Activated CD4-positive, alpha-beta T cell treated with anti-CD3 and anti-CD28 coated beads, Interleukin-2, amount 10 ng/mL, durations not matched to agents 24 days and 14 days (primary cell): ENCODE measurements around the gene RCOR1. TPM values are rescaled to one million over a fixed set of nuclear protein-coding genes. Genes with fewer than 3 reads are reported as not detected.

Source experiments
- DNase-seq: peaks from one replicate; pipeline ENCODE4 v3.0.0; 2022
- H3K27ac Mint-ChIP-seq: one replicate; pipeline ENCODE4 v1.8.0; 2022; ENCODE audit warnings: mild to moderate bottlenecking, mixed read lengths
- H3K27me3 Mint-ChIP-seq: one replicate; pipeline ENCODE4 v1.8.0; 2022; ENCODE audit warnings: mixed read lengths
- H3K36me3 Mint-ChIP-seq: one replicate; pipeline ENCODE4 v1.8.0; 2022; ENCODE audit warnings: low read depth, mild to moderate bottlenecking, mixed read lengths
- H3K4me1 Mint-ChIP-seq: one replicate; pipeline ENCODE4 v1.8.0; 2021; ENCODE audit warnings: mixed read lengths
- H3K4me3 Mint-ChIP-seq: one replicate; pipeline ENCODE4 v1.8.0; 2022; ENCODE audit warnings: mild to moderate bottlenecking, moderate library complexity, mixed read lengths
- H3K9me3 Mint-ChIP-seq: one replicate; pipeline ENCODE4 v1.8.0; 2021; ENCODE audit warnings: mixed read lengths
- intact Hi-C: fragments of 100-400 bp; cut with micrococcal nuclease; formaldehyde crosslinking; loops from one replicate; pipeline ENCODE4 v1.15.1; 2023
- total RNA-seq: library from RNA; stranded (reverse); gene quantifications from 2 replicates; pipeline ENCODE4 v1.2.3, GENCODE V29; 2022

The RCOR1 gene
- total RNA-seq, 1 donor from 2014 or later: 24.0 TPM

DNA sequence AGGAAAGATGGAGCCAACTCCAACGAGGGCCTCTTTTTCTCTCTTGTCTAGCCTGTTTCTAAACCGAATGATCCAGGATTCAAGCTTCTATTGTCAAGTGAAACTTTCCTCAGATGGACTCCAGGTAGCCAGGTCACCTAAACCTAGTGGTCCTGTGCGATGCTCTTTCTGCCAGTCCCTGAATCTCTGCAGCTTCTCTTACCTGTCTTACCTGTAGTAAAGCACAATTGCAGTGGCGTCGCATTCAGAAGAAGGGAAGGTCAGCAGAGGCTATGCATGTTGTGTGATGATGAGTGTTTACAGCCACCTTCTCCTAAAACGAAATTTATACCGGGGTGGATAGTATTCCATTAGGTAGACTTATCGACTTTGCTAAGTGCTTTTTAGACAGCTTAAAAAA, 137.4 kb downstream of the RCOR1 start:
- H3K36me3 Mint-ChIP-seq: peaks cover 26% of the 10 kb centered on the region
- H3K27me3 Mint-ChIP-seq: no peaks in the 10 kb centered on the region
- H3K4me3 Mint-ChIP-seq: no peak overlapping the region
- no peak overlapping the region for H3K27ac Mint-ChIP-seq
- H3K9me3 Mint-ChIP-seq: no peaks in the 10 kb centered on the region
- no peak for DNase-seq
- intact Hi-C loops: no loop called here
- no peaks in the 10 kb centered on the region for H3K4me1 Mint-ChIP-seq

DNA sequence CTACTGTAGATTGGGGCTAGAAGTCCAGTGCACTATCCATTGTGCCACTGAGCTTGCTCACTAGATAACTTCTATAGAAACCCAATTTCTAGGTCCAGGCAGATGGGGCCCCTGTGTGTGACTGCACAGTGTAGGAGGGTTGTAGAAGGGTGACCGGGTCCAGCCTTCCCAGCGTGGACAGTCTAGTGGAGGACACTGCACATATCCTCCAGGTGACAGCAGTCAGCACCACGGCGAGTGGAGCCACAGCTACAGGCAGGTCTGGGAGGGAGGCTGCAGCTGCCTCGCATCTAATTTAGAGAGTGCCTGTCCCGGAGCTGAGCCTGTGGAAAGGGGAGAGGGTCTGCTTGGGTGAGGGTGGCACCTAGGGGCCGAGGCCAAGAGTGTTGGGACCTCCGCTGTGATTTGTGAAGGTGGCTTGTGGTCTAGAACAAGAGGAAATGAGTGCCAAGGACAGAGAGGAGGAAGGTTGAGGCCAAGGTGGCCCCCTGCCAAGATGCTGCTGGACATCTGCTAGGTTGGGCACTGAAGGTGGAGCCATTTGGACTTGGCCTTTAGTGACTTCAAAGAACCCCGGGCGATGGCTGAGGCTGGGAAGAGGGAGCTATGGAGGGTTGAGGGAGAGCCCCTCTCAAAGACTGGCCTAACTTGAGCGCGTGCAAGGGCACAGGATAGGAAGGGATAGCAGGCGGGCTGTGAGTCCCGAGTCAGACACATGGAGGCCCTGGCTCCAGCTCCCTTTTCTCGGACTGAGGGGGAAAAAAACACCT, 138.8 kb downstream of the RCOR1 start:
- DNase-seq: no peak

GRCh38 chr14:102731871-102732800, 139.7 kb downstream of the RCOR1 start:
- Mint-ChIP-seq H3K9me3 (no peaks in the 10 kb centered on the region), H3K27me3 (no peaks in the 10 kb centered on the region), H3K36me3 (peaks cover 7% of the 10 kb centered on the region), H3K27ac (no peak overlapping the region), H3K4me3 (no peak overlapping the region), H3K4me1 (no peaks in the 10 kb centered on the region)
- DNase-seq: no peak
- intact Hi-C loops: no loop called here

More for the DNA sequence above, 138.8 kb downstream of the RCOR1 start:
- no peaks in the 10 kb centered on the region for H3K4me1 Mint-ChIP-seq
- no peaks in the 10 kb centered on the region for H3K9me3 Mint-ChIP-seq
- no peak overlapping the region for H3K4me3 Mint-ChIP-seq
- H3K27me3 Mint-ChIP-seq: no peaks in the 10 kb centered on the region
- intact Hi-C loops: no loop called here
- peaks cover 16% of the 10 kb centered on the region for H3K36me3 Mint-ChIP-seq
- no peak overlapping the region for H3K27ac Mint-ChIP-seq

GRCh38 chr14:102732924-102733323, 140.5 kb downstream of the RCOR1 start:
- H3K27ac Mint-ChIP-seq: no peak overlapping the region
- H3K27me3 Mint-ChIP-seq: no peaks in the 10 kb centered on the region
- peaks cover 3% of the 10 kb centered on the region for H3K36me3 Mint-ChIP-seq
- no peak for DNase-seq
- no peaks in the 10 kb centered on the region for H3K9me3 Mint-ChIP-seq
- no peaks in the 10 kb centered on the region for H3K4me1 Mint-ChIP-seq
- intact Hi-C loops: no loop called here
- no peak overlapping the region for H3K4me3 Mint-ChIP-seq

DNA sequence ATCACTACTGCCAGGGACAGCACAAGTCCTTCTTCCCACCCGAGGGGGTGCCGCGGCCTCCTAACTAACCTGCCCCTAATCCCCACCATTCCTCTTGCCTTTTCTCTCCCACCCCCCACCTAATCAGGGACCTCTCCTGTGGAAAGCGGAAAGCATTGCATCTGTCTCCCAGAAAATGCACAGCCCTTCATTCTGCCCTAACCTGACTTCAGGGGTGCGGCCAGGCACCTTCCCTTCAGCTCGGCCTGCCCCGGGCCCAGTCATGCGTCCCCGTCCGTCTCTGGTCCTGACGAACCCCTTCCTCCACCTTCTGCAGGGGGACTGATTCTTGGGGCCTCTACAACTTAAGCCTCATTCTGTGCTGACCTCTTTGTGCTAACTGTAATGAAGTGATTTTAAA, 140.9 kb downstream of the RCOR1 start:
- no peak overlapping the region for H3K27ac Mint-ChIP-seq
- intact Hi-C loops: no loop called here

GRCh38 chr14:102734436-102734835, 142.0 kb downstream of the RCOR1 start:
- intact Hi-C loops: no loop called here
- H3K27me3 Mint-ChIP-seq: no peaks in the 10 kb centered on the region
- no peak overlapping the region for H3K27ac Mint-ChIP-seq
- no peaks in the 10 kb centered on the region for H3K36me3 Mint-ChIP-seq
- no peaks in the 10 kb centered on the region for H3K9me3 Mint-ChIP-seq
- no peaks in the 10 kb centered on the region for H3K4me1 Mint-ChIP-seq
- H3K4me3 Mint-ChIP-seq: no peak overlapping the region
- DNase-seq: no peak

More for the DNA sequence above, 140.9 kb downstream of the RCOR1 start:
- no peaks in the 10 kb centered on the region for H3K4me1 Mint-ChIP-seq
- H3K36me3 Mint-ChIP-seq: no peaks in the 10 kb centered on the region
- no peak overlapping the region for H3K4me3 Mint-ChIP-seq
- no peak for DNase-seq
- no peaks in the 10 kb centered on the region for H3K27me3 Mint-ChIP-seq
- no peaks in the 10 kb centered on the region for H3K9me3 Mint-ChIP-seq

- Mint-ChIP-seq H3K27me3 (no peaks in the 10 kb centered on the region), H3K4me1 (no peaks in the 10 kb centered on the region), H3K9me3 (no peaks in the 10 kb centered on the region), H3K27ac (no peak overlapping the region), H3K4me3 (no peak overlapping the region), H3K36me3 (no peaks in the 10 kb centered on the region)
- intact Hi-C loops: no loop called here
- no peak for DNase-seq
These were observed 144.5 kb downstream of the RCOR1 start for GRCh38 chr14:102736956-102737355.

- H3K4me3 Mint-ChIP-seq: no peak overlapping the region
- intact Hi-C loops: no loop called here
- no peaks in the 10 kb centered on the region for H3K4me1 Mint-ChIP-seq
- H3K9me3 Mint-ChIP-seq: no peaks in the 10 kb centered on the region
- no peaks in the 10 kb centered on the region for H3K27me3 Mint-ChIP-seq
- peaks cover under 1% of the 10 kb centered on the region for H3K36me3 Mint-ChIP-seq
- DNase-seq: no peak
- no peak overlapping the region for H3K27ac Mint-ChIP-seq
These were observed 145.2 kb downstream of the RCOR1 start for GRCh38 chr14:102737402-102738372.

- Mint-ChIP-seq H3K27me3 (no peaks in the 10 kb centered on the region), H3K9me3 (no peaks in the 10 kb centered on the region), H3K36me3 (peaks cover 3% of the 10 kb centered on the region), H3K4me3 (no peak overlapping the region), H3K4me1 (no peaks in the 10 kb centered on the region), H3K27ac (no peak overlapping the region)
- intact Hi-C loops: no loop called here
- no peak for DNase-seq
These were observed 146.1 kb downstream of the RCOR1 start for GRCh38 chr14:102738373-102739189.

DNA sequence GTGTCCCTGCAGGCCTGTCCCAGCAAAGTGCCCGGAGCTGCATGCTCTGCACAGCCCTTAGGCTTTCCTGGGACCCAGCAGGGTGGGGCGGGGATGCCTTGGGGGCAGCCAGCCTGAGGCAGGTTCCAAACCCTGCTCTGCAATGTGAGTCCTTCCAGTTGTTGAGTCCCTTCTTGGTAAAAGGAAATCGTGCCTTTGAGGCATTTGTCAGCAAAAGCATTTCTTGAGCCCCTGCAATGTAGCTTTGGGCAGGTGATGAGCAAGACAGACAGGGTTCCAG, 146.7 kb downstream of the RCOR1 start:
- no peak overlapping the region for H3K27ac Mint-ChIP-seq
- H3K9me3 Mint-ChIP-seq: no peaks in the 10 kb centered on the region
- no peak overlapping the region for H3K4me3 Mint-ChIP-seq
- intact Hi-C loops: no loop called here
- no peaks in the 10 kb centered on the region for H3K27me3 Mint-ChIP-seq
- peaks cover 3% of the 10 kb centered on the region for H3K36me3 Mint-ChIP-seq
- H3K4me1 Mint-ChIP-seq: no peaks in the 10 kb centered on the region
- no peak for DNase-seq

DNA sequence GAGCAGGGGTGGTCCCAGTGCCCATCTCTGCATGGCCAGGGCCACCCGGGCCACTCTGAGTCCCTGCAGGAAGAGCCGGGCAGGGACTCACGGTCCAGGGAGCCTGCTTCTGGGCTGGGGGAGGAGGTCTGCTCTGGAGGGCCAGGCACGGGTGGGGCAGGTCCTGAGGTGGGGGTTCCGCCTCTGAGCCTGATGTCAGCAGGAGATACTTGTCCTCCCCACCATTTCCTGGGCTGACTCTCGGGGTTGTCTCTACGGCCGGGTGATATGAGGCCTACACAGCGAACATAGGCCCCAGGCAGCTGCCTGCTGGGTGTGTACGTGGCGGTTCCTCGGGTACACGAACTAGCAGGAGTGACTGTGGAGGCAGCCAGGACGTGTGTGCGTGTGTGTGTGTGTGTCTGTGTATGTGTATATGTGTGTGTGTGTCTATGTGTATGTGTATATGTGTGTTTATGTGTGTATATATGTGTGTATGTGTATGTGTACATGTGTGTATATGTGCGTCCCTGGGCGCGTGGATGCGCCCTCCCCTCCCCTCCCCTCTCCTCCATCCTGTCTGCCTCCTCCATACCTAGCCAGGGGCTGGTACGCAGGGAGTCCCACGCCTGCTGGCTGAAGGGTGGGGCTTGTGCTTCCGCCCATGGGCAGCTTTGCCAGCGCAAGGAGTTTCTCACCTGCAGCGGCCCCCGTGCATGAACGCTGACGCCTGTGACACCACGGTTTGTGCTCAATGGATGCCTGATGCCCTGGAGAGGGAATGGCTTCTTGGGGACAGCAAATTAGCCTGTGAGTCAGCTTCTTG, 154.4 kb downstream of the RCOR1 start:
- peaks cover 3% of the 10 kb centered on the region for H3K36me3 Mint-ChIP-seq
- H3K9me3 Mint-ChIP-seq: no peaks in the 10 kb centered on the region
- H3K4me3 Mint-ChIP-seq: no peak overlapping the region
- H3K27ac Mint-ChIP-seq: no peak overlapping the region
- no peaks in the 10 kb centered on the region for H3K4me1 Mint-ChIP-seq
- intact Hi-C loops: no loop called here
- DNase-seq: no peak
- no peaks in the 10 kb centered on the region for H3K27me3 Mint-ChIP-seq

- Mint-ChIP-seq H3K36me3 (no peaks in the 10 kb centered on the region), H3K4me1 (no peaks in the 10 kb centered on the region), H3K27me3 (no peaks in the 10 kb centered on the region), H3K9me3 (no peaks in the 10 kb centered on the region), H3K4me3 (no peak overlapping the region), H3K27ac (no peak overlapping the region)
- intact Hi-C loops: no loop called here
- no peak for DNase-seq
These were observed 156.4 kb downstream of the RCOR1 start for GRCh38 chr14:102748806-102749205.
